DOHH2 (cell line): Measurements from ENCODE around the gene LOXL1.

Experiments
- CTCF ChIP-seq: fragments of 200-600 bp; sonication (generic); IDR thresholded peaks from one replicate; pipeline ENCODE4 v1.5.1; 2014; ENCODE audit warnings: antibody characterized with exemption, mild to moderate bottlenecking, low read depth, low read length; ENCODE audit not compliant: poor library complexity, severe bottlenecking
- EZH2phosphoT487 ChIP-seq: fragments of 200-600 bp; sonication (generic); IDR thresholded peaks from 2 replicates; pipeline ENCODE4 v1.6.1; 2017; ENCODE audit warnings: borderline replicate concordance, mild to moderate bottlenecking, antibody characterized with exemption, low read length, moderate library complexity, mixed read lengths

- TF ChIP-seq CTCF: no peak
- no peak for TF ChIP-seq EZH2phosphoT487
These were observed 4.9 kb upstream of the LOXL1 start for GRCh38 chr15:73921254-73921925.
